Camera-type eye (tissue), 1 donor: Measurements from ENCODE around the gene CCK. TPM values are rescaled to one million over a fixed set of nuclear protein-coding genes. Genes with fewer than 3 reads are reported as not detected.

Source experiments
- total RNA-seq: library from RNA; depleted of rRNA; stranded (reverse); fragments of >200 nt; gene quantifications from one replicate; pipeline ENCODE4 v1.2.3, GENCODE V29; 2014

The CCK gene, protein sequence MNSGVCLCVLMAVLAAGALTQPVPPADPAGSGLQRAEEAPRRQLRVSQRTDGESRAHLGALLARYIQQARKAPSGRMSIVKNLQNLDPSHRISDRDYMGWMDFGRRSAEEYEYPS
- 5.6 TPM for total RNA-seq

DNA sequence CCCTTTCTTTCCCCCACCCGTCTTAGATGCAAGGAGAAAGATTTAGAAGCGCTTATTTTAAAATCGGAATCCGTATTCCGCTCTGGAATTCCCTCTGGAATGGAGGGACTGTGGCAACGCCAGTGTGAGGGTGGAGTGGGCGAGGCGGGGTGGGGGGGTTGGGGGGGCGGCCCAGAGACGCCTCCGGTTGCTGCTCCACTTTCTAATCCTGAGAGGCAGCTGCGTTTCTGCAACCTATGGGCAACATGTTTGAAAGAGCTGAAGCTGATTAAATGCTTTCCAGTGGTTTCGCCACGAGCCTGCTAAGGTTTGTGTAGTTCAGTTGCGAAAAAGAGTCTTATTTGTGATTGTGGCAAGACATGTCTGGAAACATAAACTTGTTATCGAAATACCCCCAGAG lies at the start of gene CCK:
CCK (minus strand) TSS at position 101 of the 400 bp plus-strand sequence. CDS start 2,555 bp downstream, outside the sequence.

Other genes with a start within 250 kb of the CCK start
- gene TRAK1, start 174.8 kb downstream of the CCK start, total RNA-seq, result 105 TPM
- not detected for gene LYZL4, start 144.4 kb upstream of the CCK start, total RNA-seq
- gene VIPR1, start 236.5 kb upstream of the CCK start, total RNA-seq, result 3.7 TPM